ENCODE data around the gene AUH.

The AUH gene

GRCh38 chr9:91320299-91320698, 41.4 kb downstream of the AUH start:
- peak in 1 of 2 experiments; percentile 23 for DNase-seq (ENCODE audit: low read depth in 1 of 2, low spot score in 1 of 2)
- no peak overlapping the region for H3K4me3 ChIP-seq (replicated peaks; ENCODE audit: insufficient read depth, low read length)
- no peaks in the 10 kb centered on the region for H3K27me3 ChIP-seq (ENCODE audit: insufficient read depth, poor library complexity, severe bottlenecking)
- no peak overlapping the region for H3K27ac ChIP-seq (replicated peaks)
- peak; percentile 85 for TF ChIP-seq SPI1 (IDR thresholded peaks at IDR 0.05; ENCODE audit: borderline replicate concordance, low read depth)
- no peak for TF ChIP-seq GABPA (IDR thresholded peaks at IDR 0.05; ENCODE audit: low read depth)

- TF ChIP-seq SPI1 (IDR thresholded peaks at IDR 0.05; ENCODE audit: borderline replicate concordance, low read depth) (no peak), GABPA (IDR thresholded peaks at IDR 0.05; ENCODE audit: low read depth) (no peak), REST (IDR thresholded peaks at IDR 0.05; ENCODE audit: insufficient replicate concordance, low read depth) (no peak), POLR2AphosphoS5 (IDR thresholded peaks at IDR 0.05; ENCODE audit: low read depth) (no peak), CTCF (IDR thresholded peaks at IDR 0.05; ENCODE audit: insufficient read depth, low read length) (no peak)
- no peak for DNase-seq (ENCODE audit: low read depth in 1 of 2, low spot score in 1 of 2)
- no peaks in the 10 kb centered on the region for H3K27me3 ChIP-seq (ENCODE audit: insufficient read depth, poor library complexity, severe bottlenecking)
- H3K27ac ChIP-seq (replicated peaks), result no peak overlapping the region
- no peak overlapping the region for H3K4me3 ChIP-seq (replicated peaks; ENCODE audit: insufficient read depth, low read length)
Observed at GRCh38 chr9:91316093-91316492, 45.6 kb downstream of the AUH start.

- Histone ChIP-seq H3K4me3 (replicated peaks; ENCODE audit: insufficient read depth, low read length) (no peak overlapping the region), H3K27me3 (ENCODE audit: insufficient read depth, poor library complexity, severe bottlenecking) (no peaks in the 10 kb centered on the region), H3K27ac (replicated peaks) (no peak overlapping the region)
- no peak for TF ChIP-seq CTCF (IDR thresholded peaks at IDR 0.05; ENCODE audit: insufficient read depth, low read length)
- no peak for TF ChIP-seq POLR2AphosphoS5 (IDR thresholded peaks at IDR 0.05; ENCODE audit: low read depth)
- no peak for TF ChIP-seq REST (IDR thresholded peaks at IDR 0.05; ENCODE audit: insufficient replicate concordance, low read depth)
- TF ChIP-seq SPI1 (IDR thresholded peaks at IDR 0.05; ENCODE audit: borderline replicate concordance, low read depth), result no peak
- TF ChIP-seq GABPA (IDR thresholded peaks at IDR 0.05; ENCODE audit: low read depth), result no peak
- no peak for DNase-seq (ENCODE audit: low read depth in 1 of 2, low spot score in 1 of 2)
Observed at GRCh38 chr9:91315191-91315590, 46.5 kb downstream of the AUH start.

- no peaks in the 10 kb centered on the region for H3K27me3 ChIP-seq (ENCODE audit: insufficient read depth, poor library complexity, severe bottlenecking)
- no peak for TF ChIP-seq POLR2AphosphoS5 (IDR thresholded peaks at IDR 0.05; ENCODE audit: low read depth)
- TF ChIP-seq GABPA (IDR thresholded peaks at IDR 0.05; ENCODE audit: low read depth), result no peak
- no peak for TF ChIP-seq SPI1 (IDR thresholded peaks at IDR 0.05; ENCODE audit: borderline replicate concordance, low read depth)
- TF ChIP-seq REST (IDR thresholded peaks at IDR 0.05; ENCODE audit: insufficient replicate concordance, low read depth), result no peak
- no peak for TF ChIP-seq CTCF (IDR thresholded peaks at IDR 0.05; ENCODE audit: insufficient read depth, low read length)
- no peak overlapping the region for H3K27ac ChIP-seq (replicated peaks)
- H3K4me3 ChIP-seq (replicated peaks; ENCODE audit: insufficient read depth, low read length), result no peak overlapping the region
- DNase-seq (ENCODE audit: low read depth in 1 of 2, low spot score in 1 of 2), result no peak
Observed at GRCh38 chr9:91312717-91313325, 48.9 kb downstream of the AUH start.
